Body of pancreas (tissue), 4 donors: ENCODE data around the gene MSI2. TPM values are rescaled to one million over a fixed set of nuclear protein-coding genes. Genes with fewer than 3 reads are reported as not detected.

Experiments
- ATAC-seq: fragments of 150-250 bp; one replicate; pipeline ENCODE4 v1.9.1; 2016
- DNase-seq, 4 donors: peaks; one replicate each; pipeline ENCODE4 v3.0.0-alpha.2; 2019
- H3K27ac ChIP-seq, 4 donors: fragments of 200-600 bp; sonication (generic); 1 replicate in 3 of 4; 2 replicates in 1 of 4; pipeline versions ENCODE4 v1.5.1 to v1.6.1; 2016 to 2019; ENCODE audit warnings: mild to moderate bottlenecking in 1 of 4, mixed read lengths in 1 of 4, moderate library complexity in 1 of 4
- H3K27me3 ChIP-seq, 2 donors: fragments of 200-600 bp; sonication (generic); one replicate each; pipeline ENCODE4 v1.6.0; 2016; ENCODE audit warnings: mild to moderate bottlenecking in 1 of 2
- H3K36me3 ChIP-seq, 2 donors: fragments of 200-600 bp; sonication (generic); replicated peaks in 1 of 2; 2 replicates each; pipeline ENCODE4 v1.5.1; 2016; ENCODE audit warnings: low read depth in 2 of 2; ENCODE audit not compliant: insufficient read depth in 1 of 2
- H3K4me1 ChIP-seq: fragments of 200-600 bp; sonication (generic); one replicate; pipeline ENCODE4 v1.6.0; 2016
- H3K4me3 ChIP-seq, 2 donors: fragments of 200-600 bp; sonication (generic); 1 replicate in 1 of 2; 2 replicates in 1 of 2; pipeline ENCODE4 v1.5.1; 2016 to 2019
- H3K9me3 ChIP-seq, 3 donors: fragments of 200-600 bp; sonication (generic); 1 replicate in 2 of 3; 2 replicates in 1 of 3; pipeline ENCODE4 v1.5.1; 2016
- CTCF ChIP-seq, 7 experiments: fragments of 450-650 bp in 4 of 7; fragments of 200-600 bp in 3 of 7; sonication (generic) in 3 of 7; IDR thresholded peaks; one replicate each; pipeline ENCODE4 v1.5.1; 2016 to 2019; ENCODE audit warnings: antibody characterized with exemption in 7 of 7
- POLR2A ChIP-seq, 3 donors: fragments of 450-650 bp; IDR thresholded peaks; one replicate each; pipeline ENCODE4 v1.6.1; 2016; ENCODE audit warnings: antibody characterized with exemption in 3 of 3, mild to moderate bottlenecking in 2 of 3
- WGBS, 2 donors: methylation state at CpG; one replicate each; pipeline ENCODE4 v1.1.5; 2017; 5-methylcytosine and 5-hydroxymethylcytosine counted together
- intact Hi-C: fragments of 100-400 bp; cut with DNase I; formaldehyde crosslinking; loops from one replicate; pipeline ENCODE4 v1.15.1; 2023
- total RNA-seq, 2 donors: library from RNA; depleted of rRNA; stranded (reverse); fragments of >200 nt; gene quantifications; one replicate each; pipeline ENCODE4 v1.1.0, GENCODE V29; 2016

The MSI2 gene
- total RNA-seq, 2 donors from 2014 or later: 21.1 to 28.5 TPM

GRCh38 chr17:57514614-57515013 lies 258.3 kb downstream of the MSI2 start:
- WGBS, 2 donors: 77 to 97% methylated on average over 4 of the region's 4 CpGs
- ATAC-seq: no peak

DNA sequence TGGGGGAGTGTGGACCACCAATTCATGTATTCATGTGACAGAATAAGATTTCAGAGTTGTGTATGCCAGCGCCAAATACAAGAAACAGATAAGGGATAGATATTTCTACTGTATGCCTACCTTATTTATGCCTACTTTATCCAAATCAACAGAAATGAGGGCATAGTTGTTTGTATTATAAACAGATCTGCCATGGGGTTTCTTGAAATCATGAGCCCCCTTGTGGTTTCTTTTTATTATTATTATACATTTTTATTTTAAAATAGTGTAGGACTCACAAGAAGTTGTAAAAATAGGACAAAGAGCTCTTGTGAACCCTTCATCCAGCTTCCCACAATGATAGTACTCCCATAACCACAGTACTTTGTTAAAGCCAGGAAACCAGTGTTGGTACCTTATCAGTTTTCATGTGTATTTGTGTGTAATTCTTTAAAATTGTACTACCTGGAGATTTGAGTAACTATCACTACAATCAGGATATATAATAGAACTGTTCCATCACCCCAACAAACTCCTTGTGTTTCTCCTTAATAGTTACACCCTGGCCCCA lies 259.4 kb downstream of the MSI2 start:
- Histone ChIP-seq H3K4me3 (no peak overlapping the region), H3K27ac (no peak overlapping the region), H3K27me3 (no peaks in the 10 kb centered on the region), H3K4me1 (peaks cover 8% of the 10 kb centered on the region), H3K36me3 (no peaks in the 10 kb centered on the region), H3K9me3 (no peaks in the 10 kb centered on the region)
- intact Hi-C loops: no loop called here
- no peak for TF ChIP-seq POLR2A (IDR thresholded peaks at IDR 0.05)
- TF ChIP-seq CTCF (IDR thresholded peaks at IDR 0.05): no peak
- ATAC-seq (no peak), DNase-seq (no peak)
- 95 to 100% methylated on average over 1 of the region's 1 CpG for WGBS, 2 donors

More at GRCh38 chr17:57514614-57515013, 258.3 kb downstream of the MSI2 start:
- no peak for TF ChIP-seq CTCF (IDR thresholded peaks at IDR 0.05)
- no peak for TF ChIP-seq POLR2A (IDR thresholded peaks at IDR 0.05)
- H3K9me3 ChIP-seq: no peaks in the 10 kb centered on the region
- no peak overlapping the region for H3K4me3 ChIP-seq
- no peak for DNase-seq
- intact Hi-C loops: no loop called here
- H3K36me3 ChIP-seq: no peaks in the 10 kb centered on the region
- no peak overlapping the region for H3K27ac ChIP-seq
- H3K27me3 ChIP-seq: no peaks in the 10 kb centered on the region
- H3K4me1 ChIP-seq: peaks cover 8% of the 10 kb centered on the region

DNA sequence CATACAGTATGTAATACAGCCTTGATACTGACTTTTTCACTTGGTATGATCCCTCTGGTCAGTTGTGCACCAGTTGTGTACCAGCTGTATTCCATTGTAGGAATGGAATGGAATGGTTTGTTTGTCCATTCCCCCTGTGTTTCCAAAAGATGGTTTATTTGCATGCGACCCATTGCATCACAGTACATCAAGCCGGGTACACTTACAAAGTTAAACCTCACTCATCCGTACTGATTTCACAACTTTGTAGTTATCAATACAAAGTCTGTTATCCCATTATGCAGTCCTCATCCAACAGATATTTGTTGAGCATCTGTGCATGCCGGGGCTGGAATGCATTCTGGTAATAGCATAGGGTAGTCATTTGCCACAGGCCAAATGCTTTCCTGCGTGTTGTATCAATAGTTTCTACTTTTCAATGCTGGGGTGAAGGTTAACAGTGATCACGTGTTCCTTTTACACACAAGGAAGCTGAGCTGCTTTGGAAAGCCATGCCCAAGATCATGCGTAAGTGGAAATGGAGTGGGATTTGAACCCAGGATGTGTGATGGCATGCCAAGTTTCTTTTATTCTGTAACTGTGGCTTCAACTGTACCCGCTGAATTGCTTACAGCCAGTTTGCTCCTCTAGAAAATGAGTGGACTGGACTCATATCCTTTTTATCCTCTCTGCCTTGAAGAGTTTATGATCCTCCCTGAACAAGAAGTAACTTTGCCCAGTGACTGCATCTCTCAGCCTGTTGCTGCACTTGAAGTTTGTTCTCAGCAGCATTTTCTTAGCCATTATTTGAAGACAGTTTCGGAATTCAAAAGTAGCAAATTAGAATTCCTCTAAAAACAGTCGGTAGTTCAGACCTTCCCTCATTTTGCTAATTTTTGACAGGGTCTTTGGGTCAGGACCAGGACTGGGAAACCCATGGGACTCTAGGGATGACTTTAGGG lies 260.2 kb downstream of the MSI2 start:
- Histone ChIP-seq H3K27ac (no peak overlapping the region), H3K36me3 (no peaks in the 10 kb centered on the region), H3K4me3 (no peak overlapping the region), H3K27me3 (no peaks in the 10 kb centered on the region), H3K9me3 (no peaks in the 10 kb centered on the region), H3K4me1 (peaks cover 8% of the 10 kb centered on the region)
- intact Hi-C loops: no loop called here
- TF ChIP-seq POLR2A (IDR thresholded peaks at IDR 0.05) (no peak), CTCF (IDR thresholded peaks at IDR 0.05) (no peak)
- WGBS, 2 donors: 90 to 92% methylated on average over 10 of the region's 10 CpGs
- ATAC-seq (no peak), DNase-seq (no peak)

- H3K36me3 ChIP-seq: no peaks in the 10 kb centered on the region
- DNase-seq (no peak), ATAC-seq (no peak)
- H3K9me3 ChIP-seq: no peaks in the 10 kb centered on the region
- intact Hi-C loops: no loop called here
- 85 to 95% methylated on average over 7 of the region's 7 CpGs for WGBS, 2 donors
- TF ChIP-seq CTCF (IDR thresholded peaks at IDR 0.05) (no peak), POLR2A (IDR thresholded peaks at IDR 0.05) (no peak)
- peaks cover 8% of the 10 kb centered on the region for H3K4me1 ChIP-seq
- no peaks in the 10 kb centered on the region for H3K27me3 ChIP-seq
- no peak overlapping the region for H3K4me3 ChIP-seq
- no peak overlapping the region for H3K27ac ChIP-seq
These were observed 260.9 kb downstream of the MSI2 start for GRCh38 chr17:57517273-57517631.
